Activated T-cell treated with anti-CD3 and anti-CD28 coated beads, Interleukin-2, amount 50 U/mL, for 72 hours (primary cell): ENCODE results near the gene RAE1. TPM values are rescaled to one million over a fixed set of nuclear protein-coding genes. Genes with fewer than 3 reads are reported as not detected.
"Not testable (repeated sequence)": the region's sequence is repeated elsewhere in the genome, so short reads cannot be mapped to it uniquely, and the experiment has no call there.

Experiments used
- ATAC-seq, 2 donors: fragments of 150-1000 bp; cut with Tn5 transposase; replicated peaks in 1 of 2; 2 replicates each; pipeline ENCODE4 v1.10.0; 2021; ENCODE audit warnings: moderate library complexity in 2 of 2, mild to moderate bottlenecking in 1 of 2
- DNase-seq, 2 donors: peaks; one replicate each; pipeline ENCODE4 v3.0.0; 2021 to 2022; ENCODE audit warnings: mixed read lengths in 1 of 2
- H3K27ac Mint-ChIP-seq: one replicate; pipeline ENCODE4 v1.8.0; 2022; ENCODE audit warnings: mild to moderate bottlenecking, moderate library complexity, mixed read lengths
- H3K27me3 Mint-ChIP-seq: one replicate; pipeline ENCODE4 v1.8.0; 2022; ENCODE audit warnings: low read depth, mixed read lengths
- H3K36me3 Mint-ChIP-seq, 2 donors: one replicate each; pipeline ENCODE4 v1.8.0; 2022; ENCODE audit warnings: mixed read lengths in 2 of 2, mild to moderate bottlenecking in 1 of 2; ENCODE audit not compliant: insufficient read depth in 2 of 2
- H3K4me1 Mint-ChIP-seq: one replicate; pipeline ENCODE4 v1.8.0; 2022; ENCODE audit warnings: low read depth, mixed read lengths
- H3K4me3 Mint-ChIP-seq, 2 donors: one replicate each; pipeline ENCODE4 v1.8.0; 2022; ENCODE audit warnings: mild to moderate bottlenecking in 2 of 2, mixed read lengths in 2 of 2, moderate library complexity in 2 of 2
- H3K9me3 Mint-ChIP-seq, 2 donors: one replicate each; pipeline ENCODE4 v1.8.0; 2022; ENCODE audit warnings: mixed read lengths in 2 of 2
- total RNA-seq, 2 donors: library from RNA; stranded (reverse); gene quantifications; one replicate each; pipeline ENCODE4 v1.2.3, GENCODE V29; 2022

The RAE1 gene
- total RNA-seq, 2 donors from 2014 or later, result 47.6 to 54.2 TPM

DNA sequence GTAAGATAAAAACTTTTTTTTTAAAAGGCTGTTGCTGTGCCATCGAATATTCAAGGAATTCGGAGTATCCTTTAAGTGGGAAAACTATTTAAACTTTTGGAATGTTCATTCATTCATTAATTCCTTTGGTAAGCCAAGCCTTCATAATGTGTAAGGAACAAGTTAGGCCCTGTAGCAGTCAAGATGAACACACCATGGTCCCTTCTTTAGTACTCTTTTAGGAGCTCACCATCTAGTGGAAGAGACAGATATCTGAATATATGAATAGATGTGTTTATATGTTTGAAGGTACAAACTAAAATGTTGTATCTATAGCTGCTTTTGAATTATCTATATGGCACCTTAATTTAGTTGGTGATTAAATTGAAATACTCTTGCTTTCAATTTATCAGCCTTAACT, 15.7 kb upstream of the RAE1 start:
- Mint-ChIP-seq H3K36me3 (no peaks in the 10 kb centered on the region), H3K4me3 (no peak overlapping the region), H3K27ac (no peak overlapping the region), H3K4me1 (no peaks in the 10 kb centered on the region), H3K27me3 (peaks cover 19% of the 10 kb centered on the region), H3K9me3 (no peaks in the 10 kb centered on the region)
- no peak for DNase-seq
- no peak for ATAC-seq

DNA sequence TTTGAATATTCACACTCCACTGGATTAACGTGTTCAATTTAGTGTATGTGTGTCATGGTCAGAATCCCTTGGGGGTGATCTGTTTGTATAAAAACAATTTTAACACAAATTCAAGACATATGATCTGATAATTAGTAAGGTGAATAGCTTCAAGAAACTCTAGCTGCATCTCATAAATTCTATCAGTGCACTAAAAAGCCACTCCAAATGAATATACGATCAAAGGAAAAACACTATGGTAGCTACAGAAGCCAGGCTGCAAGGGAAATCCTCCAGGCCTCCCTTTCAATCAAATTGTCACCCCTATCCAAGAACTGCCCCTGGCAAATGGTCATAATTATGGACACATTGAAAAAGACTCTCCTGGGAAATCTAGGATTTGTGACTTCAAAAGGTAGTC, 9.4 kb upstream of the RAE1 start:
- H3K27ac Mint-ChIP-seq, result no peak overlapping the region
- no peaks in the 10 kb centered on the region for H3K36me3 Mint-ChIP-seq
- ATAC-seq (no peak), DNase-seq (no peak)
- no peaks in the 10 kb centered on the region for H3K9me3 Mint-ChIP-seq
- H3K4me3 Mint-ChIP-seq, result no peak overlapping the region
- H3K27me3 Mint-ChIP-seq, result peaks cover 1% of the 10 kb centered on the region
- no peaks in the 10 kb centered on the region for H3K4me1 Mint-ChIP-seq

DNA sequence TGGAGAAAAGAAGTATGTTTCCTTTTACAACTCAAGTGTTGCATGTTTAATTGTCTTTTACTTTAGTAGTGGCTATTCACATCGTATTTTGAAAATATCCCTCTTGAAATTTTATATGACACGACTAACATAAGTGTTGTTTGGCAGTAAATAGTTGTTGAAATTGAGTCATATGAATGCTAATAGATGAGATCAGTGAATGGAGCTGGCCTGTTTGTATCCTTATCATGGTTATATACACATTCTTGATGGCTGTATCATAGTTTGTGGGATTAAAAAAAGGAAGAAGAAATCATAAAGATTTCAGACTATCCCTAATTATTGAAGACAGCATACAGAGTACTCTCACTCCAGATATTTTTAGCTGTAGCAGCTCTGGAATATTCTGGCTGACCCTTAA, 8.2 kb upstream of the RAE1 start:
- H3K9me3 Mint-ChIP-seq, result no peaks in the 10 kb centered on the region
- H3K4me3 Mint-ChIP-seq, result no peak overlapping the region
- no peaks in the 10 kb centered on the region for H3K27me3 Mint-ChIP-seq
- H3K4me1 Mint-ChIP-seq, result no peaks in the 10 kb centered on the region
- ATAC-seq (no peak), DNase-seq (no peak)
- H3K36me3 Mint-ChIP-seq, result no peaks in the 10 kb centered on the region
- no peak overlapping the region for H3K27ac Mint-ChIP-seq

DNA sequence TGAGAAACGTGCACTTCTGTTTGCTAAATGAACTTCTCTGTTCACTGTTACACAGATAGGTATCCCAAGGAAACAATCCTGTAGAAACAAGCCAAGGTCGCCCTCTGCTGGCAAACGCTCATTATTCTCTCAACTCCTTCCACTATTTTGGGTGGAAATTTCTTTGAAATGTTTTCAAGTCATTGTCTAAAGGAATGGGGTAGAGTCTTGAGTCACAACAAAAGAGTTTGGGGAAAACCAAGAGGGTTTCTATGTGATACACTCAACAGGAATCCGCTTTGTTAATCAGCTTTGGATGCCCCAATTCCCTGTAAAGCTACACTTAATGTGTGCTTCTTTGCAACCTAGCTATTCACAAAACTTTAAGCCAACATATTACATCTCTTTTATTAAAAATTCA, 4.6 kb upstream of the RAE1 start:
- peak; percentile 25 to 33 for ATAC-seq
- peak; percentile 71 to 74 for DNase-seq
- no peaks in the 10 kb centered on the region for H3K36me3 Mint-ChIP-seq
- no peak overlapping the region for H3K4me3 Mint-ChIP-seq
- no peak overlapping the region for H3K27ac Mint-ChIP-seq
- no peaks in the 10 kb centered on the region for H3K27me3 Mint-ChIP-seq
- H3K4me1 Mint-ChIP-seq, result peaks cover 11% of the 10 kb centered on the region
- no peaks in the 10 kb centered on the region for H3K9me3 Mint-ChIP-seq

DNA sequence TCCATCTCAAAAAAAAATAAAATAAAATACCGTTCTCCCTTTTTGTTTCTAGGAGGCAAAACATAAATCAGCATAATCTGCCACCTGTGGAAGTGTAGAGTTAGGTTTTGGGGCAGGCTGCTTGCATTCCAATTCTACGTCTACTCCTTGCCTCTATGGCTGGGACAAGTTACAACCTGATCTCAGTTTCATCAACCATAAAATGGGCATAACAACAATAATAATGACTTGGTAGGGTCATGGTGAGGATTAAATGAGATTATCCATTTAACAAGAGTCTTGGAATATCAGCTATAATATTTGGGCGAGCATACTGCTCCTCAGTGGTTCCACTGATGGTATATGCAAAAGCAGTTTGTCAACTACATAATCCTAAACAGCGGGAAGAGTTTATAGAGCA, 3.7 kb upstream of the RAE1 start:
- Mint-ChIP-seq H3K4me3 (no peak overlapping the region), H3K4me1 (peaks cover 19% of the 10 kb centered on the region), H3K9me3 (no peaks in the 10 kb centered on the region), H3K27ac (peak overlapping the region; percentile 9), H3K27me3 (no peaks in the 10 kb centered on the region), H3K36me3 (peaks cover 0 to 2% of the 10 kb centered on the region in 2 donors)
- ATAC-seq, result no peak
- DNase-seq, result no peak

DNA sequence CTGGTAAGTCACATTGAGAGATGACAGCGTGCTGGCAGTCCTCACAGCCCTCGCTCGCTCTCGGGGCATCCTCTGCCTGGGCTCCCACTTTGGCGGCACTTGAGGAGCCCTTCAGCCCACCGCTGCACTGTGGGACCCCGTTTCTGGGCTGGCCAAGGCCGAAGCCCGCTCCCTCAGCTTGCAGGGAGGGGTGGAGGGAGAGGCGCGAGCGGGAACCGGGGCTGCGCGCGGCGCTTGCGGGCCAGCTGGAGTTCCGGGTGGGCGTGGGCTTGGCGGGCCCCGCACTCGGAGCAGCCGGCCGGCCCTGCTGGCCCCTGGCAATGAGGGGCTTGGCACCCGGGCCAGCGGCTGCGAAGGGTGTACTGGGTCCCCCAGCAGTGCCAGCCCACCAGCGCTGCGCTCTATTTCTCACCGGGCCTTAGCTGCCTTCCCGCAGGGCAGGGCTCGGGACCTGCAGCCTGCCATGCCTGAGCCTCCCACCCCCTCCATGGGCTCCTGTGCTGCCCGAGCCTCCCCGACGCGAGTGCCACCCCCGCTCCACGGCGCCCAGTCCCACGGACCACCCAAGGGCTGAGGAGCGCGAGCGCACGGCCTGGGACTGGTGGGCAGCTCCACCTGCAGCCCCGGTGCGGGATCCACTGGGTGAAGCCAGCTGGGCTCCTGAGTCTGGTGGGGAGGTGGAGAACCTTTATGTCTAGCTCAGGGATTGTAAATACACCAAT, 2.7 kb upstream of the RAE1 start:
- not testable (repeated sequence) for DNase-seq, H3K36me3 Mint-ChIP-seq, H3K27ac Mint-ChIP-seq, H3K27me3 Mint-ChIP-seq, H3K4me3 Mint-ChIP-seq, H3K9me3 Mint-ChIP-seq, ATAC-seq
- peaks cover 26% of the 10 kb centered on the region for H3K4me1 Mint-ChIP-seq

DNA sequence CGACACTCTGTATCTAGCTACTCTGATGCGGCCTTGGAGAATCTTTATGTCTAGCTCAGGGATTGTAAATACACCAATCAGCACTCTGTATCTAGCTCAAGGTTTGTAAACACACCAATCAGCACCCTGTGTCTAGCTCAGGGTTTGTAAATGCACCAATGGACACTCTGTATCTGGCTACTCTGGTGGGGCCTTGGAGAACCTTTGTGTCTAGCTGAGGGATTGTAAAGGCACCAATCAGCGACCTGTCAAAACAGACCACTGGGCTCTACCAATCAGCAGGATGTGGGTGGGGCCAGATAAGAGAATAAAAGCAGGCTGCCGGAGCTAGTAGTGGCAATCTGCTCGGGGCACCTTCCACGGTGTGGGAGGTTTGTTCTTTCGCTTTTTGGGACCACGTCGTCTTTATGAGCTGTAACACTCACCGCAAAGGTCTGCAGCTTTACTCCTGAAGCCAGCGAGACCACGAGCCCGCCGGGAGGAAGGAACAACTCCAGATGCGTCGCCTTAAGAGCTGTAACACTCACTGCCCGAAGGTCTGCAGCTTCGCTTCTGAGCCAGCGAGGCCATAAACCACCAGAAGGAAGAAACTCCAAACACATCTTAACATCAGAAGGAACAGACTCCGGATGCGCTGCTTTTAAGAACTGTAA, 2.0 kb upstream of the RAE1 start:
- not testable (repeated sequence) for H3K9me3 Mint-ChIP-seq, H3K27me3 Mint-ChIP-seq, ATAC-seq, H3K27ac Mint-ChIP-seq, DNase-seq
- H3K4me3 Mint-ChIP-seq, result peak overlapping the region; percentile 24 to 45
- H3K36me3 Mint-ChIP-seq, result peaks cover 3 to 13% of the 10 kb centered on the region in 2 donors
- peaks cover 26% of the 10 kb centered on the region for H3K4me1 Mint-ChIP-seq

DNA sequence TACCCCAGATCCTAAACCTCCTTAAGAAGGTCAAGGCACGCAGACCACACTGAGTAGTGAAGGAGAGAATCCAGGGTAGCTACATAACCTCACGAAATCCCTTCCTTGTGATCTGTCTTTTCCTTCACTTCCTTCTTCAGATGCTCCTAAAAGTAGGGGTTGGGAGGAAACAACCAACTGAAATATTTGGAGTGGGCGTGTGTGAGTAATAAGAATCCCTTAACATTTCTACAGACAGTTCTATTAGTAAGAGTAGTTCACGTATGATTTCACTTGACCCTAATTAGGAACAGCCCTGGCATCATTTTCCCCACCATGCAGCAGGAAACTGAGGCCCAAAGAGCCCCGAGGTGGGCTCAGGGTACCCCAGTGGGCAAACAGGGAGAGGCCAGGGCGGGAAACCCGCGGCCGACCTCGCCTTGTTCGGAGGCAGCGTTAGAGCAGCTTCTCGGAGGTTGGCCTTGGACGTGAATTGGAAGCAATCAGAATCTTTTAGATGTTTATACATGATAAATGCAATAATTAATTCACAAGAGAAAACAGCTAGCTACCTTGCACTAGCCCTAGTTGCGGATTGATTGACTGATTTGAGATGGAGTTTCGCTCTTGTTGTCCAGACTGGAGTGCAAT, 859 bp upstream of the RAE1 start:
- Mint-ChIP-seq H3K4me1 (peaks cover 26% of the 10 kb centered on the region), H3K9me3 (no peaks in the 10 kb centered on the region), H3K36me3 (peaks cover 3 to 18% of the 10 kb centered on the region in 2 donors), H3K27ac (peak overlapping the region; percentile 55), H3K27me3 (no peaks in the 10 kb centered on the region), H3K4me3 (peak overlapping the region; percentile 69 to 74)
- DNase-seq (no peak), ATAC-seq (no peak)

DNA sequence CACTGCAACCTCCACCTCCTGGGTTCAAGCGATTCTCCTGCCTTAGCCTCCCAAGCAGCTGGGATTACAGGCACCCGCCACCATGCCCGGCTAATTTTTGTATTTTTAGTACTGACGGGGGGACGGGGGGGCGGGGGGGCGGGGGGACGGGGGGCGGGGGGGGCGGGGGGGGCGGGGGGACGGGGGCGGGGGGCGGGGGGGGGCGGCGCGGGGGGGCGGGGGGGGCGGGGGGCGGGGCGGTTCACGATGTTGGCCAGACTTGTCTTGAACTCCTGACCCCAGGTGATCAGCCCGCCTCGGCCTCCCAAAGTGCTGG, 371 bp upstream of the RAE1 start:
- H3K4me3 Mint-ChIP-seq, result peak overlapping the region; percentile 92 to 98
- H3K27ac Mint-ChIP-seq, result peak overlapping the region; percentile 95
- ATAC-seq, H3K27me3 Mint-ChIP-seq, H3K9me3 Mint-ChIP-seq, DNase-seq: not testable (repeated sequence)
- peaks cover 3 to 20% of the 10 kb centered on the region in 2 donors for H3K36me3 Mint-ChIP-seq
- peaks cover 26% of the 10 kb centered on the region for H3K4me1 Mint-ChIP-seq

DNA sequence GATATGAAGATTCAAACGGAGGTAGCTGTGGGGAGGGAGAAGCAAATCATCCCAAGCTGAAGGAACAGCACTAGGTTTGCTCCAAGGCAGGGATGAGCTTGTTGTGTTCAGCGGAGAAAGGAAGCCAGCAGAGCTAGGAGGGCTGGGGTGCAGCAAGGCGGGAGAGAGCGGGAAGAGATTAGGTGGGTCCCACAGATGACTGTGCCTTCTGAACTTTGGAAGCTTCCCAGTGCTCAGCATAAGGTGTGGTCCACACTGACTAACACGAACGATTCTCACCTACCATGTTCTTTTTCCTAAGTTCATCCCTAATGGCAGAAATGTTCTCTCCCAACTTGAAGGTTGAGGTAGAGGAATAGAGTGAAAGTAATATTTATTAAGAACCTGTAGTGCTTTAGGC, 1.2 kb downstream of the RAE1 start:
- Mint-ChIP-seq H3K4me1 (peaks cover 26% of the 10 kb centered on the region), H3K9me3 (no peaks in the 10 kb centered on the region), H3K27me3 (no peaks in the 10 kb centered on the region), H3K27ac (peak overlapping the region; percentile 95), H3K36me3 (peaks cover 5 to 26% of the 10 kb centered on the region in 2 donors), H3K4me3 (peak overlapping the region; percentile 92 to 98)
- no peak for ATAC-seq
- no peak for DNase-seq

DNA sequence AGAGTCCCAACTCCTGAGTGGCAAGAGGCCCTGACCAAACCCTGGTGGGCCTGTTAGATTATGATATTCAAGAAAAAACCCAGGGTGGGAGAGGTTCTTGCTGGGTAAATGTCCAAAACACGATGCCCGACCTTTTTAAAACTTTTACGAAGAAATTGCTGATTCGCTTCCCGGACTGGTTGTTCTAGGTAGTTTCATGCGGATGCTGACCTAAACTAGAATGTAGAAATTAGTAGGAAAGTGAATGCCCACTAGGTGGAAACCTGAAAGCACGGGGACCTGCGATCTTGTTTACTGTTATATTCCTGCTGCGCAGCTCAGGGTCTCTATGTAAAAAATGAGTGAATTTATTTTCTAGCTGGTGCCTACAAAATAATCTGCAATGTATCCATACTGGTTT, 2.3 kb downstream of the RAE1 start:
- no peak for DNase-seq
- no peak for ATAC-seq
- Mint-ChIP-seq H3K27me3 (no peaks in the 10 kb centered on the region), H3K4me1 (peaks cover 26% of the 10 kb centered on the region), H3K36me3 (peaks cover 5 to 26% of the 10 kb centered on the region in 2 donors), H3K9me3 (no peaks in the 10 kb centered on the region), H3K27ac (peak overlapping the region; percentile 53), H3K4me3 (peak overlapping the region; percentile 27 to 63)

DNA sequence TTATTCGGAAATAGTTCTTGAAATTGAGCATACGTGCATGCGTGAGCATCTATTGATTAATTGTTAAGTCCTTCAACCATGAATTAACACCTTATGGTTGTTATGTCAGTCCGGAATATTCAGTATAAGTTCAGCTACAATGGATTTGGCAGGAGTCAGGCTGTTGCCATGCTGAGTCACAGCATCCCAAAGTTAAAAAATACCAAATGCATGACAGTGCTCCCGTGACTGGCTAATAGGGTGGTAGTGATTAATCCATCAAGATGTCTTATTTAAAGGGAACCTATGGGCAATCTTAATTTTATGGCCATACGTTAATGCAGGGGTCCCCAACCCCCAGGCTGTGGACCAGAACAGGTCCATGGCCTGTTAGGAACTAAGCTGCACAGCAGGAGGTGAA, 10.5 kb downstream of the RAE1 start:
- Mint-ChIP-seq H3K4me1 (no peaks in the 10 kb centered on the region), H3K27ac (no peak overlapping the region), H3K27me3 (no peaks in the 10 kb centered on the region), H3K4me3 (no peak overlapping the region), H3K9me3 (no peaks in the 10 kb centered on the region), H3K36me3 (peaks cover 6 to 33% of the 10 kb centered on the region in 2 donors)
- no peak for DNase-seq
- no peak for ATAC-seq

DNA sequence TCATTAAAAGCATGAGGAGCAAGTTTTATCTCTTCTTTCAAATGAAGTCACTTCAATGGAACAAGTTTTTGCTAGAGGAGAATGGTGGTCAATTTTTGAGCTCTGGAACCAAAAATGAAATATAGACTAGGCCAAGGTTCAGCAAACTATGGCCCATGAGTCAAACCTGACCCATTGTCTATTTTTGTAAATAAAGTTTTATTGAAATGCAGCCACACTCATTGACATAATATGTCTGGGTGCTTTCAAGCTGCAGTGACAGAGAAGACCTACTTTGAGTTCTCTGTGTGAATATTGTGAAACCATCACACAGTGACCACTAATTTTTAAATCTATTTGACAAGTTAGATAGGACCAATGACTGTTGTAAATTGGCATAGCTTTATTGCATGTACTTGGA, 13.4 kb downstream of the RAE1 start:
- H3K4me3 Mint-ChIP-seq, result no peak overlapping the region
- DNase-seq (no peak), ATAC-seq (no peak)
- H3K9me3 Mint-ChIP-seq, result no peaks in the 10 kb centered on the region
- H3K27ac Mint-ChIP-seq, result peak overlapping the region; percentile 70
- H3K27me3 Mint-ChIP-seq, result no peaks in the 10 kb centered on the region
- H3K36me3 Mint-ChIP-seq, result peaks cover 6 to 39% of the 10 kb centered on the region in 2 donors
- H3K4me1 Mint-ChIP-seq, result no peaks in the 10 kb centered on the region
